Measurements from ENCODE around the gene NFIA. TPM values are rescaled to one million over a fixed set of nuclear protein-coding genes. Genes with fewer than 3 reads are reported as not detected.

The NFIA gene
- total RNA-seq, 1 donor from 2014 or later, result 163 TPM

- no peak for DNase-seq (ENCODE audit: low spot score in 2 of 2, unreplicated experiment in 2 of 2)
- no peaks in the 10 kb centered on the region for H3K27me3 Mint-ChIP-seq (ENCODE audit: low read depth)
- peaks cover 60% of the 10 kb centered on the region for H3K4me1 Mint-ChIP-seq
- H3K27ac Mint-ChIP-seq, result peak overlapping the region; percentile 63
- TF ChIP-seq CTCF (IDR thresholded peaks at IDR 0.05; ENCODE audit: unreplicated experiment), result no peak
- H3K9me3 Mint-ChIP-seq, result no peaks in the 10 kb centered on the region
- H3K4me3 Mint-ChIP-seq, result no peak overlapping the region
- peaks cover 12% of the 10 kb centered on the region for H3K36me3 Mint-ChIP-seq
These were observed 59.1 kb downstream of the NFIA start for GRCh38 chr1:61141288-61142042.

GRCh38 chr1:61142043-61142440 is 59.7 kb downstream of the NFIA start:
- Mint-ChIP-seq H3K9me3 (no peaks in the 10 kb centered on the region), H3K36me3 (peaks cover 12% of the 10 kb centered on the region), H3K4me3 (no peak overlapping the region), H3K27ac (no peak overlapping the region), H3K27me3 (ENCODE audit: low read depth) (no peaks in the 10 kb centered on the region), H3K4me1 (peaks cover 55% of the 10 kb centered on the region)
- no peak for DNase-seq (ENCODE audit: low spot score in 2 of 2, unreplicated experiment in 2 of 2)
- no peak for TF ChIP-seq CTCF (IDR thresholded peaks at IDR 0.05; ENCODE audit: unreplicated experiment)

GRCh38 chr1:61142726-61143500 is 60.6 kb downstream of the NFIA start:
- H3K4me3 Mint-ChIP-seq, result no peak overlapping the region
- TF ChIP-seq CTCF (IDR thresholded peaks at IDR 0.05; ENCODE audit: unreplicated experiment), result no peak
- DNase-seq (ENCODE audit: low spot score in 2 of 2, unreplicated experiment in 2 of 2), result no peak
- H3K9me3 Mint-ChIP-seq, result no peaks in the 10 kb centered on the region
- peaks cover 51% of the 10 kb centered on the region for H3K4me1 Mint-ChIP-seq
- H3K27ac Mint-ChIP-seq, result peak overlapping the region; percentile 41
- no peaks in the 10 kb centered on the region for H3K27me3 Mint-ChIP-seq (ENCODE audit: low read depth)
- peaks cover 9% of the 10 kb centered on the region for H3K36me3 Mint-ChIP-seq

GRCh38 chr1:61143821-61144424 is 61.6 kb downstream of the NFIA start:
- Mint-ChIP-seq H3K9me3 (no peaks in the 10 kb centered on the region), H3K4me3 (no peak overlapping the region), H3K36me3 (peaks cover 9% of the 10 kb centered on the region), H3K27ac (peak overlapping the region; percentile 62), H3K4me1 (peaks cover 57% of the 10 kb centered on the region), H3K27me3 (ENCODE audit: low read depth) (no peaks in the 10 kb centered on the region)
- no peak for DNase-seq (ENCODE audit: low spot score in 2 of 2, unreplicated experiment in 2 of 2)
- TF ChIP-seq CTCF (IDR thresholded peaks at IDR 0.05; ENCODE audit: unreplicated experiment), result no peak

GRCh38 chr1:61149010-61149860 is 66.9 kb downstream of the NFIA start:
- Mint-ChIP-seq H3K27ac (peak overlapping the region; percentile 95), H3K4me1 (peaks cover 59% of the 10 kb centered on the region), H3K36me3 (peaks cover 4% of the 10 kb centered on the region), H3K4me3 (no peak overlapping the region), H3K9me3 (no peaks in the 10 kb centered on the region), H3K27me3 (ENCODE audit: low read depth) (no peaks in the 10 kb centered on the region)
- no peak for TF ChIP-seq CTCF (IDR thresholded peaks at IDR 0.05; ENCODE audit: unreplicated experiment)
- no peak for DNase-seq (ENCODE audit: low spot score in 2 of 2, unreplicated experiment in 2 of 2)
